ENCODE measurements around the gene GLT8D2.

DNA sequence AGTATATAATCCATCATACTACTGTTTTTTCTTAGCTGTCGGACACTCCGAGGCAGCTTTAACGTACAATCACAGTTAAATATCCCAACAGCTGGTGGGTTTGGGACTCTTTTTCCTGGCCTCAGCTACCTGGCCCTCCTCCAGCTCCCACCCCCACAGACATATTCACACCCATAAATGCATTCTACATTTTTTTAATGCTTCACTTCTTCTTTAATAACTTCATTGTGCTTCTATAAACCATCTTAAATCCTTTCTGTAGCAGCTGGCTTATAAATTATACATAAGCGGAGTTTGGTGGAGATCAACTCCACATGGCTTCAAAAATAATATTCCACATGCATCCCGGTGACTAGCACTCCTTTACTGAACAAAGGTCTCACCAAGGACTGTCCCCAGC lies 51.0 kb downstream of the GLT8D2 start:
- TF ChIP-seq, protein P1, sequence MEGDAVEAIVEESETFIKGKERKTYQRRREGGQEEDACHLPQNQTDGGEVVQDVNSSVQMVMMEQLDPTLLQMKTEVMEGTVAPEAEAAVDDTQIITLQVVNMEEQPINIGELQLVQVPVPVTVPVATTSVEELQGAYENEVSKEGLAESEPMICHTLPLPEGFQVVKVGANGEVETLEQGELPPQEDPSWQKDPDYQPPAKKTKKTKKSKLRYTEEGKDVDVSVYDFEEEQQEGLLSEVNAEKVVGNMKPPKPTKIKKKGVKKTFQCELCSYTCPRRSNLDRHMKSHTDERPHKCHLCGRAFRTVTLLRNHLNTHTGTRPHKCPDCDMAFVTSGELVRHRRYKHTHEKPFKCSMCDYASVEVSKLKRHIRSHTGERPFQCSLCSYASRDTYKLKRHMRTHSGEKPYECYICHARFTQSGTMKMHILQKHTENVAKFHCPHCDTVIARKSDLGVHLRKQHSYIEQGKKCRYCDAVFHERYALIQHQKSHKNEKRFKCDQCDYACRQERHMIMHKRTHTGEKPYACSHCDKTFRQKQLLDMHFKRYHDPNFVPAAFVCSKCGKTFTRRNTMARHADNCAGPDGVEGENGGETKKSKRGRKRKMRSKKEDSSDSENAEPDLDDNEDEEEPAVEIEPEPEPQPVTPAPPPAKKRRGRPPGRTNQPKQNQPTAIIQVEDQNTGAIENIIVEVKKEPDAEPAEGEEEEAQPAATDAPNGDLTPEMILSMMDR (IDR thresholded peaks at IDR 0.05): no peak
- TF ChIP-seq, protein P2, sequence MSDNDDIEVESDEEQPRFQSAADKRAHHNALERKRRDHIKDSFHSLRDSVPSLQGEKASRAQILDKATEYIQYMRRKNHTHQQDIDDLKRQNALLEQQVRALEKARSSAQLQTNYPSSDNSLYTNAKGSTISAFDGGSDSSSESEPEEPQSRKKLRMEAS (IDR thresholded peaks at IDR 0.05; ENCODE audit: low read depth): no peak
- no peak for TF ChIP-seq RAD21 (IDR thresholded peaks at IDR 0.05; ENCODE audit: low read length)
- TF ChIP-seq MEF2A (IDR thresholded peaks at IDR 0.05; ENCODE audit: borderline replicate concordance, low read depth): no peak
- TF ChIP-seq JUND (IDR thresholded peaks at IDR 0.05): no peak
